GM18907 (cell line): ENCODE results near the gene EHD2.
A peak's percentile ranks its signal among the peaks of the same experiment; 100 is the strongest.
"Not testable (repeated sequence)": the region's sequence is repeated elsewhere in the genome, so short reads cannot be mapped to it uniquely, and the experiment has no call there.

Source experiments
- ATAC-seq: cut with Tn5 transposase; IDR thresholded peaks from one replicate; pipeline ENCODE4 v1.9.1; 2021; ENCODE audit warnings: mild to moderate bottlenecking, moderate library complexity; ENCODE audit not compliant: unreplicated experiment

Gene EHD2

DNA sequence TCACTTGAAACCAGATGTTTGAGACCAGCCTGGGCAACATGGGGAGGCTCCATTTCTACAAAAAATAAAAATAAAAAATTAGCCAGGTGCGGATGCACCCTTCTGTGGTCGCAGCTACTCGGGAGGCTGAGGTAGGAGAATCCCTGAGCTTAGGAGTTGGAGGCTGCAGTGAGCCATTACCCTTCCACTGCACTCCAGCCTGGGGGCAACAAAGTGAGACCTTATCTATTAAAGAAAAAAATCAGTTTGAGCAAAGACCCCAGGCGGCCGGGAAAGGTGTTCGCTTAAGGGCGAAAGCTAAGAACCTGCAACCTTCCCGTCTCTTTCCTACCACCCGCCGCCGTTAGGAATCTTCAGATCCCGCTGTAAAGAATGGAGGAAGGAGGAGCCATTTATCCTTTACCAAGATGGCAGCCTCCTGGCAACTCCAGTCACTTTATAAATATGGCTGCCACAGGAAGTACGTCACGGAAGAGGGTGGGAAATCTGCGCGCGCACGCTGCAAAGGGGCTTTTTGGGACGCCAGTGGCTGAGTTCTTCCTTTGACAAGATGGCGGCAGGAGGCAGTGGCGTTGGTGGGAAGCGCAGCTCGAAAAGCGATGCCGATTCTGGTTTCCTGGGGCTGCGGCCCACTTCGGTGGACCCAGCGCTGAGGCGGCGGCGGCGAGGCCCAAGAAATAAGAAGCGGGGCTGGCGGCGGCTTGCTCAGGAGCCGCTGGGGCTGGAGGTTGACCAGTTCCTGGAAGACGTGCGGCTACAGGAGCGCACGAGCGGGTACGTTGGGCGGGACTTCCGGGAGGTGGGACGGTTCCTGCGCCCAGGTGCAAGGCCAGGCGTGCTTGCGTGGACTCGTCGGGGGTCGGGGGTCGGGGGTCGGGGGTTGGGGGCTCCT, 32.0 kb downstream of the EHD2 start, which contains the start of gene NOP53:
NOP53 (plus strand) TSS at position 537 of the 892 bp plus-strand sequence; CDS start at position 551, 14 bp downstream.
- ATAC-seq: peak; percentile 72

DNA sequence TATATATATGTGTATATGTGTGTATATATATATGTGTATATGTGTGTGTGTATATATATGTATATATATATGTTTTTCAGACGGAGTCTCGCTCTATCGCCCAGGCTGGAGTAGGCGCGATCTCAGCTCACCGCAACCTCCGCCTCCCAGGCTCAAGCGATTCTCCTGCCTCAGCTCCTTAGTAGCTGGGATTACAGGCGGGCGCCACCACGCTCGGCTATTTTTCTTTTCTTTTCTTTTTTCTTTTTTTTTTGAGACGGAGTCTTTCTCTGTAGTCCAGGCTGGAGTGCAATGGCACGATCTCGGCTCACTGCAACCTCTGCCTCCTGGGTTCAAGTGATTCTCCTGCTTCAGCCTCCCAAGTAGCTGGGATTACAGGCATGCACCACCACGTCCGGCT, 32.9 kb downstream of the EHD2 start:
- not testable (repeated sequence) for ATAC-seq

DNA sequence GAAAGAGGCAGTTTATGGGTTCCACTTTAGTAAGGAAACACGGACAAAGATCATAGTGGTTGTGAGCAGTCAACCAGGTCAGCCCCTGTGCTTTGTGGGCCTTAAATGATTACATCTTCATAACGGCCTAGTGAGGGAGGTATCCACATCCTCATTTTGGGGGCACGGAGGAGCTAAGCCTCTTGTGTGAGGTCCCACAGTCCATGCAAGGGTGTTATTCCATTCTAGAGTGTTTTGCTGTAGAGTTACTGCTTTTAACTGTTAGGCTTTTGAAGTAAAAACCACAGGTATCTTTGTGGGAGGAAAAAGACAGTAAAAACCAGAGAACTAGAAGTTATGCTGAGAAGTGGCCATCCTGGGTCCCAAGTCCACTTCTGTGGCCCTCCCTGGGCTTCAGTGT, 36.1 kb downstream of the EHD2 start:
- ATAC-seq: no peak

GRCh38 chr19:47750752-47751151, 37.5 kb downstream of the EHD2 start:
- ATAC-seq: no peak

- ATAC-seq: no peak
These were observed 39.4 kb downstream of the EHD2 start for GRCh38 chr19:47752440-47753211.

DNA sequence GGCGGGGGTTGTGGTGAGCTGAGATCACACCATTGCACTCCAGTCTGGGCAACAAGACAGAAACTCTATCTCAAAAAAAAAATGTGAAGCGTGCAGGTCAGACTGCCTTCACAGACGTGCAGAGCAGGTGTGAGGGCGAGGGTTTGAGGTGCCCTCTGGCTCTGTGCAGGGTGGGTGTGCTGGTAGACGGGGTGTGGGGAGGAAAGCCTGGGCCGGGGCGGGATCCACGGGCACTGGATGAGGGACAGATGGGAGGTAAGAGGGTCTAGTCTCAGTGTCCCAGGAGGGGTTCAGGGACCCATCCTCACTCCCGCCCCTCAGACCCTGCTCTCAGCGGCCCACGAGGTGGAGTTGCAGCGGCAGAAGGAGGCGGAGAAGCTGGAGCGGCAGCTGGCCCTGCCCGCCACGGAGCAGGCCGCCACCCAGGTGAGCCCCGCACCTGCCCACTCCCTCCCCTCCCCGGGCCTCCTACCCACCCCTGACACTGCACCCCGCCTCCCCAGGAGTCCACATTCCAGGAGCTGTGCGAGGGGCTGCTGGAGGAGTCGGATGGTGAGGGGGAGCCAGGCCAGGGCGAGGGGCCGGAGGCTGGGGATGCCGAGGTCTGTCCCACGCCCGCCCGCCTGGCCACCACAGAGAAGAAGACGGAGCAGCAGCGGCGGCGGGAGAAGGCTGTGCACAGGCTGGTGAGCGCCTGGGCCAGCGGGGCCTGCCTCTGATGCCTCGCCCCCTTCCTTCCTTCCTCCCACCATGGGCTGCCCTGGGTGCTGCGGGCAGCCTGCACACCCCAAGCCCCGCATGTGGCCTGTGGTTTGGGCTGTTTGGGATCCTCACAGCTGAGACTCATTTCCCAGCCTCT, 41.2 kb downstream of the EHD2 start:
- no peak for ATAC-seq

DNA sequence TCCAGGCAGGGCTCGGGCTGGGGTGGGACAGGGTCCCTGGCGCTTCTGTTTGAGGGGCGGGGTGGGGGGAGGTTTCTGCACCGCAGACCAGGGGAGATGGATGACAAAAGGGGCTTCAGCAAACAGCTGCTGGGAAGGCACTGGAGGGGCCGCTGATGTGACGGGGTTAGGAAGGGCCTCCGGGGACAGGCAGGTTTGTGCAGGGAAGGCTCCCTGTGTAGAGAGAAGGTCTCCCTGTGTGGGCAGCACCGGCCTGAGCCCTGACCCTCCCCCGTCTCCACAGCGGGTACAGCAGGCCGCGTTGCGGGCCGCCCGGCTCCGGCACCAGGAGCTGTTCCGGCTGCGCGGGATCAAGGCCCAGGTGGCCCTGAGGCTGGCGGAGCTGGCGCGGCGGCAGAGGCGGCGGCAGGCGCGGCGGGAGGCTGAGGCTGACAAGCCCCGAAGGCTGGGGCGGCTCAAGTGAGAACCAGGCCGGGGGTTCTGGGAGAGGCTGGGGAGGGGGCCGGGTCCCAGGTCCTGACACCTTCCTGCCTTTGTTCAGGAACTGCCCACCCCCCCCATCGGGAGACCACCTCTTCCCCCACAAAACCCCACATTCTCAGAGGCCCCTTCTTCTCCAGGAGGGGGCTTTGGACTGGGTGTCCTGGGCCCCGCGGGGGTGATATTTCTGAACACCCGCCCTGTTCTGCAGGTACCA, 42.0 kb downstream of the EHD2 start:
- no peak for ATAC-seq

DNA sequence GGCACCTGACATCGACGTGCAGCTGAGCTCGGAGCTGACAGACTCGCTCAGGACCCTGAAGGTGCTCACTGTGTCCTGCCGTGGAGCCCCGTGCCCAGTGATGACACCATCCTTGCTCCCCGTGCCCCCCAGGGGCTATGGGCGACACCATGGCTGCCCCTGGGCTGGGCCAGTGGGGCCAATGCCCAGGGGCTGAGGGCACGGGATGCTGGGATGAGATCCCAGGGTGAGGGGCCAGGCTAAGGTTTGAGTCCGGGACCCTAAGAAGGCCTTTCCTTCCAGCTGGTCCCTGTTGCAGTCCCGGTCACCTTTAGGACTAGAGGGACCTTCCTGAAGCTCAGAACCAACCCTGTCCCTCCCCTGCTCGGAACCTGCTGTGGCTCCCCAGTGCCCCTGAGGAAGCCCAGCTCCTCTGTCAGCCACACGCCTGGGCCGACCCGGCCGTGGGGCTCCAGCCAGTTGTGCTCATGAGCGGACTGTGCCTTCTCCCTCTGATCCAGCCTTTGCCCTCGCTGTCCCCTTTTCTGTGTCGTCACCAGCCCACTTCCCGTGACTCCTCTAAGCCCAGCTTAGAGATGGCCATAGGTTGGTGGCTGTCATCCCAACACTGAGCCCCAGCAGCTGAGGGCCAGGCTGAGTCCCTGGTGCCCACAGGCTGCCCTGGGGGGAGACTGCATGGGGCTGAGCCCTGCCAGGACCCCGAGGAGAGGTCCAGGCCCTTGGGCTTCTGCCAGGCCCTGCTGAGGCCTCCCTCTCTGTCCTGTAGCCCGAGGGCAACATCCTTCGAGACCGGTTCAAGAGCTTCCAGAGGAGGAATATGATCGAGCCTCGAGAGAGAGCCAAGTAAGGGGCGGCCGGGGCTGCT, 42.8 kb downstream of the EHD2 start:
- no peak for ATAC-seq

DNA sequence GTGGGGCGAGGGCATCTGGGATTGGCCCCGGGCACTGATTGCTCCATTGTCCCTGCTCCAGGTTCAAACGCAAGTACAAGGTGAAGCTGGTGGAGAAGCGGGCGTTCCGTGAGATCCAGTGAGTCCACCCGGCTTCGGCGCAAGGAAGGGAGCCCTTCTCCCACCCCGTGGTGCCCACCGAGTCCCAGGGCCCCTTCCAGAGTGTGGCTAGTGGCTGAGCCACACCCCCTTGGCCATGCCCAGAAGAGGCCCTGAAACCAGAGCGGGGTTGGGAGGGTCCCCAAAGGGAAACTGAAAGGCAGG, 43.4 kb downstream of the EHD2 start:
- no peak for ATAC-seq

- no peak for ATAC-seq
These were observed 43.9 kb downstream of the EHD2 start for GRCh38 chr19:47756953-47757608.

DNA sequence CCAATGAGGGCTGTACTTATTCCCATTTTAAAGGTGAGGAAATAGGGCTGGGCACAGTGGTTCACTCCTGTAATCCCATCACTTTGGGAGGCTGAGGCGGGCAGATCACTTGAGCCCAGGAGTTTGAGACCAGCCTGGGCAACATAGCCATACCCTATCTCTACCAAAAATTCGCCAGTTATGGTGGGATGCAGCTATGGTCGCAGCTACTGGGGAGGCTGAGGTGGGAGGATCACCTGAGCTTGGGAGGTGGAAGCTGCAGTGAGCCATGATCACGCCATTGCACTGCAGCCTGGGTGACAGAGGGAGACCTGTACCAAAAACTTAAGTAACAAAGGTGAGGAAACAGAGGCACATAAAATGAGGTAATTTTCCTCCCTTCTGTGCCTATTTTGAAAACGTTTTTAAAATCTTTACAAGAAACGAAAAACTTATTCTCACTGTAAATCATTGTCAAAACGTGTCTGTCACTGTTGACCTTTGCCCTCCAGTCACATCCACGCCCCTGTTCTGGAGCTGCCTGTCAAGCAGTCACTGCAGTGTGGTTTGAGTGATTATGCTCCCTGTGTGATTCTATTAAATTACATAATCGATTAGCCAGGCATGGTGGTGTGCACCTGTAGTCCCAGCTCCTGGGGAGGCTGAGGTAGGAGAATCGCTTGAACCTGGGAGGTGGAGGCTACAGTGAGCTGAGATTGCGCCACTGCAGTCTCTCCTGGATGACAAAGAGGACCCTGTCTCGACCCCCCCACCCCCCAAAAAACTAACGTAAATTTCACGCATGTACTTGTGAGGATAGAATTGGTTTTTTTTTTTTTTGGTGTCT, 44.6 kb downstream of the EHD2 start:
- no peak for ATAC-seq

GRCh38 chr19:47758443-47758804, 45.2 kb downstream of the EHD2 start:
- no peak for ATAC-seq

GRCh38 chr19:47760632-47760999, 47.4 kb downstream of the EHD2 start:
- no peak for ATAC-seq

DNA sequence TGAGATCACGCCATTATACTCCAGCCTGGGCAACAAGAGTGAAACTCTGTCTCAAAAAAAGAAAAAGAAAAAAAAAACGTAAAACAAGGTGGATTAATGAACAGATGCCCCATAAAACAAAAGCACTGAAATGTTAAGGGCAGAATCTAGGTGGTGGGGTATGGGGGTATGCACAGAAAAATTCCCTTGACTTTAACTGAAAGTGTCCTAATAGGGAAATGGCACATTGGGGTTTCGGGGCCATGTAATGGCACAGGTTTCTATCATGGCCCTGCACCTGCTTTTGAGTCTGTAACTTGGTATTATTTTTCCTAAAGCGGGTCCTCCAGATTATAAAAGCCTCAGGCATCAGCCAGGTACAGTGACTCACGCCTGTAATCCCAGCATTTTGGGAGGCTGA, 48.3 kb downstream of the EHD2 start:
- no peak for ATAC-seq

GRCh38 chr19:47762151-47762550, 48.9 kb downstream of the EHD2 start:
- ATAC-seq: no peak

DNA sequence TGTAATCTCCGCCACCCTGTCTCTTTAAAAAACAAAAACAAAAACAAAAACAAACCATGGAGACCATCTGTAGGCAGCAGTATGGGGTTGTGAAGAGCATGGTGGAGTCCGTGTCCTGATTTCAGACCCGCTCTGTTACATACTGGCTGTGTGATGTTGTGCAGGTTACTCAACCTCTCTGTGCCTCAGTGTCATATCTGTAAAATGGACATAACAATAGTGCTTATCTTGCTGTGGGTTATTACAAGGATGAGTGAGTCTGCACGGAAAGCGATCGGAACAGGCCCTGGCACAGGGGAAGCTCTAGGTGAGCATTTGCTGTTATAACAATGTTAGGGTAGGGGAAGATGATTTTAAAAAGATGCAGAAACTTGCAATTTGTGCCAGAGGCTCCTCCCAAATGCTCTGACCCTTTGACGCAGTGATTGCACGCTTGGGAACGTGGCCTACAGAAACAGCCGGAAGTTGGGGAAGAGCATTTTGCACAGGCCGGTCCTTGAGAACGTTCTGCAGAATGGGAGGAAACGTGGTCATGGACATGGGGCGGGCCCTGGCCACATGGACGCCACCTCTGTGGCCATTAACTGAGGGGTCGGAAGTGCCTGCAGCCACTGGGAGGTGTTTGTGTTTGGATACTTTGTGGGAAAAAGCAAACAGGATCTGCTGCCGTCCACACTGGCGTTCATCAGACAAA, 49.5 kb downstream of the EHD2 start:
- ATAC-seq: no peak

DNA sequence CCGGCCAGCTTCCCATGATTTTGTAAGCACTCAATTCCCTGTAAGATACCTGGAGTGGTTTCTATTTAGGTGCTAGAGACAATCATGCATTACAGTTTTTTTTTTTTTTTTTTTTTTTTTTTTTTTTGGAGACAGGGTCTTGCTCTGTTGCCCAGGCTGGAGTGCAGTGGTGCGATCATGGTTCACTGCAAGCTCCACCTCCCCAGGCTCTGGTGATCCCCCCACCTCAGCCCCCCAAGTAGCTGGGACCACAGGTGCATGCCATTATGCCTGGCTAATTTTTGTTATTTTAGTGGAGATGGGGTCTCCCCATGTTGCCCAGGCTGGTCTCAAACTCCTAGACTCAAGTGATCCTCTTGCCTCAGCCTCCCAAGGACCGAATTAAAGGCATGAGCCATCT, 51.5 kb downstream of the EHD2 start:
- ATAC-seq: not testable (repeated sequence)
